Smooth muscle cell (in vitro differentiated cells): ENCODE measurements around the gene SP110. TPM values are rescaled to one million over a fixed set of nuclear protein-coding genes. Genes with fewer than 3 reads are reported as not detected.

Experiments used
- DNase-seq: peaks from one replicate; lab custom pipeline; 2025; ENCODE audit not compliant: unreplicated experiment; lab: John Stamatoyannopoulos, UW
- H2AFZ ChIP-seq: fragments of 200-600 bp; sonication (generic); 2 replicates; pipeline ENCODE4 v1.6.0; 2016; ENCODE audit warnings: antibody characterized with exemption, low read depth, mild to moderate bottlenecking
- H3F3A ChIP-seq: fragments of 200-600 bp; sonication (generic); 2 replicates; pipeline ENCODE4 v1.6.0; 2017; ENCODE audit warnings: antibody characterized with exemption, low read depth
- H3K27ac ChIP-seq: fragments of 200-600 bp; sonication (generic); 2 replicates; pipeline ENCODE4 v1.5.1; 2016; ENCODE audit warnings: low read depth, mild to moderate bottlenecking
- H3K27me3 ChIP-seq: fragments of 200-600 bp; sonication (generic); 2 replicates; pipeline ENCODE4 v1.6.1; 2016; ENCODE audit warnings: low read depth, mild to moderate bottlenecking
- H3K36me3 ChIP-seq: fragments of 200-600 bp; sonication (generic); 2 replicates; pipeline ENCODE4 v1.5.1; 2016; ENCODE audit warnings: low read depth
- H3K4me1 ChIP-seq: fragments of 200-600 bp; sonication (generic); 2 replicates; pipeline ENCODE4 v1.5.1; 2016; ENCODE audit warnings: low read depth
- H3K4me2 ChIP-seq: fragments of 200-600 bp; sonication (generic); 2 replicates; pipeline ENCODE4 v1.6.0; 2016; ENCODE audit warnings: mild to moderate bottlenecking
- H3K4me3 ChIP-seq: fragments of 200-600 bp; sonication (generic); 2 replicates; pipeline ENCODE4 v1.5.1; 2016; ENCODE audit warnings: mild to moderate bottlenecking
- H3K79me2 ChIP-seq: fragments of 200-600 bp; sonication (generic); 2 replicates; pipeline ENCODE4 v1.6.0; 2016; ENCODE audit warnings: low read depth, mild to moderate bottlenecking
- H3K9ac ChIP-seq: fragments of 200-600 bp; sonication (generic); 2 replicates; pipeline ENCODE4 v1.6.0; 2016; ENCODE audit warnings: low read depth
- H3K9me3 ChIP-seq: fragments of 200-600 bp; sonication (generic); replicated peaks from 2 replicates; pipeline ENCODE4 v1.5.1; 2016; ENCODE audit warnings: low read depth
- H4K20me1 ChIP-seq: fragments of 200-600 bp; sonication (generic); 2 replicates; pipeline ENCODE4 v1.6.0; 2016; ENCODE audit warnings: low read depth
- CTCF ChIP-seq: fragments of 200-600 bp; sonication (generic); IDR thresholded peaks from 2 replicates; pipeline ENCODE4 v1.5.1; 2017; ENCODE audit warnings: borderline replicate concordance, mild to moderate bottlenecking, antibody characterized with exemption; ENCODE audit not compliant: insufficient read depth, poor library complexity, severe bottlenecking
- WGBS: methylation state at CpG from one replicate; pipeline ENCODE4 v1.1.7; 2016; ENCODE audit warnings: low lambda C conversion rate; 5-methylcytosine and 5-hydroxymethylcytosine counted together
- polyA plus RNA-seq: library from polyadenylated mRNA; unstranded; fragments of >200 nt; fragmentation: Nextera tagmentation; extraction: Ambion mirVana; gene quantifications from 2 replicates; pipeline ENCODE4 v1.2.1, GENCODE V29; 2016
- total RNA-seq: library from RNA; depleted of rRNA; stranded (reverse); fragments of >200 nt; gene quantifications from 2 replicates; pipeline ENCODE4 v1.2.3, GENCODE V29; 2014

The SP110 gene
- total and polyA plus RNA-seq, 2 experiments from 2014 or later, result 3.2 to 5.6 TPM

DNA sequence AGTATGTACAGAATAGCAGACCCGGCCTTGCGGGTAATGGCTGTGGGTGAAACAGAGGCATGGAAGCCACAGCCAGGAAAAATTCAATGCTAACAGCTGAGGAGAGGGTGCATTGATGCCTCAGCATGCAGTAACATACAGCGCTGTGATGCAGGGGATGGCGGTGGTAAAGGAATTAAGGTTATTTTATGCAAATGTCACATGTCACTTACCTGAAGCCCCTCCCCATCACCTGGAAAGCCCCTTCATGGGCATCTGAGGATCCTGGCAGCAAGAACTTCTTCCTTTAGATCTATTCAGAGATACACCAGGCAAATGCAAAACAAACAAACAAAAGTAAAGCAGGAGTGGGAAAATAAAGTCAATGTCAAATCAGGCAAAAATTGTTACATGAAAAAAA is 1.7 kb upstream of the SP110 start:
- H3F3A ChIP-seq, result no peaks in the 10 kb centered on the region
- H3K4me3 ChIP-seq, result no peak overlapping the region
- H3K4me1 ChIP-seq, result peaks cover 11% of the 10 kb centered on the region
- no peak overlapping the region for H3K9ac ChIP-seq
- TF ChIP-seq CTCF, result no peak
- WGBS, result 95% methylated on average over 4 of the region's 4 CpGs
- no peak overlapping the region for H2AFZ ChIP-seq
- no peaks in the 10 kb centered on the region for H3K27me3 ChIP-seq
- no peaks in the 10 kb centered on the region for H3K9me3 ChIP-seq
- no peaks in the 10 kb centered on the region for H4K20me1 ChIP-seq
- DNase-seq, result no peak
- H3K36me3 ChIP-seq, result no peaks in the 10 kb centered on the region
- H3K79me2 ChIP-seq, result no peaks in the 10 kb centered on the region
- H3K27ac ChIP-seq, result no peak overlapping the region
- H3K4me2 ChIP-seq, result no peak overlapping the region

GRCh38 chr2:230220347-230220969 is 674 bp upstream of the SP110 start:
- no peaks in the 10 kb centered on the region for H3K27me3 ChIP-seq
- peaks cover 11% of the 10 kb centered on the region for H3K4me1 ChIP-seq
- no peaks in the 10 kb centered on the region for H4K20me1 ChIP-seq
- peak overlapping the region; percentile 91 for H3K4me2 ChIP-seq
- peak overlapping the region; percentile 75 for H3K4me3 ChIP-seq
- peak overlapping the region; percentile 98 for H2AFZ ChIP-seq
- no peaks in the 10 kb centered on the region for H3K9me3 ChIP-seq
- no peaks in the 10 kb centered on the region for H3K36me3 ChIP-seq
- peak overlapping the region; percentile 41 for H3K9ac ChIP-seq
- H3K27ac ChIP-seq, result peak overlapping the region; percentile 3
- TF ChIP-seq CTCF, result no peak
- 96% methylated on average over 1 of the region's 1 CpG for whole genome bisulfite sequencing
- no peaks in the 10 kb centered on the region for H3F3A ChIP-seq
- DNase-seq, result no peak
- no peaks in the 10 kb centered on the region for H3K79me2 ChIP-seq

DNA sequence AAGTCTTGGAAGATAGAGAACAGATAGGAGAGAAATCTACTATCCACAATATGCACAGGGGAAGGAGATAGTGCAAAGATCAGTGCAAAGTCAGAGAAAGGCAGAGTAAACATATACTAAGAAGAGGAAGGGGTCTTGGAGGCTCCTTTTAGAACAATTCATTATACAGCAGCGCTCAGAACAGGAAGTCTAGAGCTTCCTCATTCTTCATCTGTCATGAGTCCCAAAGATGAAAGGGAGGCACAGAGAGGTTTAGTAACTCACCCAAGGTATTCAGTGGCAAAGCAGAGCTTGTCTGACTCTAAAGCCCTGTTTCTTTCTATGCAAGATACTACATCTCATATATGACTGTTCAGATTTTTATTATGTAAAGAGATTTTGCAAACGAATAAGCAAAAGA is 1.4 kb downstream of the SP110 start:
- no peak overlapping the region for H3K27ac ChIP-seq
- H4K20me1 ChIP-seq, result no peaks in the 10 kb centered on the region
- H3K4me1 ChIP-seq, result peaks cover 11% of the 10 kb centered on the region
- H3K4me2 ChIP-seq, result no peak overlapping the region
- no peak overlapping the region for H3K9ac ChIP-seq
- 88% methylated on average over 2 of the region's 2 CpGs for WGBS
- no peaks in the 10 kb centered on the region for H3K9me3 ChIP-seq
- no peaks in the 10 kb centered on the region for H3K36me3 ChIP-seq
- no peak for TF ChIP-seq CTCF
- no peaks in the 10 kb centered on the region for H3F3A ChIP-seq
- no peak overlapping the region for H2AFZ ChIP-seq
- no peaks in the 10 kb centered on the region for H3K27me3 ChIP-seq
- no peak for DNase-seq
- no peaks in the 10 kb centered on the region for H3K79me2 ChIP-seq
- no peak overlapping the region for H3K4me3 ChIP-seq

- Histone ChIP-seq H3F3A (no peaks in the 10 kb centered on the region), H3K4me2 (no peak overlapping the region), H3K27me3 (no peaks in the 10 kb centered on the region), H3K4me1 (peaks cover 11% of the 10 kb centered on the region), H3K79me2 (no peaks in the 10 kb centered on the region), H4K20me1 (no peaks in the 10 kb centered on the region), H3K4me3 (no peak overlapping the region), H3K27ac (no peak overlapping the region), H3K36me3 (no peaks in the 10 kb centered on the region), H3K9me3 (no peaks in the 10 kb centered on the region), H2AFZ (no peak overlapping the region), H3K9ac (no peak overlapping the region)
- DNase-seq, result no peak
- no peak for TF ChIP-seq CTCF
- WGBS, result 100% methylated on average over 3 of the region's 3 CpGs
Observed at GRCh38 chr2:230217424-230217823, 2.4 kb downstream of the SP110 start.
